Activated naive CD8-positive, alpha-beta T cell (primary cell): ENCODE measurements around the gene MMAB.

Experiments
- H3K27ac Mint-ChIP-seq: one replicate; pipeline ENCODE4 v1.8.0; 2021; ENCODE audit warnings: mixed read lengths
- H3K27me3 Mint-ChIP-seq: one replicate; pipeline ENCODE4 v1.8.0; 2021; ENCODE audit warnings: mixed read lengths
- H3K36me3 Mint-ChIP-seq: one replicate; pipeline ENCODE4 v1.8.0; 2021; ENCODE audit warnings: mixed read lengths
- H3K4me1 Mint-ChIP-seq: one replicate; pipeline ENCODE4 v1.8.0; 2021; ENCODE audit warnings: low read depth, mixed read lengths
- H3K4me3 Mint-ChIP-seq: one replicate; pipeline ENCODE4 v1.8.0; 2021; ENCODE audit warnings: mild to moderate bottlenecking, mixed read lengths
- H3K9me3 Mint-ChIP-seq: one replicate; pipeline ENCODE4 v1.8.0; 2021; ENCODE audit warnings: low read depth, mixed read lengths

The MMAB gene

DNA sequence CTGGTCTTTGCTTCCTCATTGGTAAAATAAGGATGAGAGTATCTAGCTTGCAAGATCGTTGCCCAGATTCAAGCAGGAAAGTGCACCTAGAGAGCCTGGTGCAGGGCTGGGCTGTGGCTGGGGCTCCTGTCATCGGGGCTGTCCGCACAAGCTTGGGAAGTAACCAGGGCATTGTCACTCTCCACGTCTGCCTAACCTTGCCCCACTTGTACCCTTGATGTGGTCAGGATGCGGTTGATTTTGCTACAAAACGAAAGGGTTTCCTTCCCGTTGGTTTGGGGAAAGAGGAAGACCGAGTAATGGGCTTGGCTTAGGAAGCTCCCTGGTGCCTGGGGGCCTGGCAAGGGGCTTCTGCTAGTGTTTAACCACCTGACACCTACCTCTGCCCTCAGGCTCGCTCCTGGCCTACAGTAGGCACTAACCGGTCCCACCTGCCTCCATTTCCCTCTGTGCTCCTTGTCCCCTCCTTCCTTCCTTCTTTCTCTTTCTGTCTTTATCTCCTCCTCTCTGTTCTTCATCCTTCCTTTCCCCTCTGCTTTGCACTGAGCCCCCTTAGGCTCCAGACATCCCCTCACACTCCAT is 22.1 kb upstream of the MMAB start:
- H3K27ac Mint-ChIP-seq, result no peak overlapping the region
- no peak overlapping the region for H3K4me3 Mint-ChIP-seq
- H3K36me3 Mint-ChIP-seq, result peaks cover 2% of the 10 kb centered on the region

DNA sequence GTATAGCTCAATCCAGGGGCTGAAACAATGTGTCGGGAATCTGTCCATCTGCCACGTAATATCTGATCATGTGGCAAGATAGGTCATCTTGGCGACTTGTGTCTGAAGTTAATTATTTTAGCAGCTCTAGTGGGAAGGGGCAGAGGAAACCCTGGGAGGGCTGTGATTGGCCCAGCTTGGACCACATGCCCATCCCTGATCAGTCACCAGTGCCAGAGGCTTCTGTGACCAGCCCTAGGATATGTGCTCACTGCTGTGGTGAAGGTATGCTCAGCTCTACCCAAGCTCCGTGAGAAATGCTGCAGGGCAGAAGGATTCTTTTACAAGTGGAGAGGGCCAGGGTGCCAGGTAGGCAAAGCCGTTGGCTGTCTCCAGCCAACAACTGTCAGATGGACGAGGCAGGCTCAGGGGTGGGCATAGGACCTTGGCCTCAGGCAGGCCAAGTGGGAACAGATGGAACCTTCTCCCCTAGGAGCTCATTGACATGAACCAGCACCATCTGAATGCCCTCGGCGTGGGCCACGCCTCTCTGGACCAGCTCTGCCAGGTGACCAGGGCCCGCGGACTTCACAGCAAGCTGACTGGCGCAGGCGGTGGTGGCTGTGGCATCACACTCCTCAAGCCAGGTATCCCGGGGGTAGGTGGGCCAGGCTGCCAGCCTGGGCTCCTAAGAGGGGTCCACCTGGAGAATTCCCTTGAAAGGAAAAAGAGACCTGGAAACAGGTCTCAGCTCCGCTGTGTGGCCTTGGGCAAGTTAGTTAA is 21.4 kb upstream of the MMAB start:
- H3K36me3 Mint-ChIP-seq, result peaks cover 2% of the 10 kb centered on the region
- H3K9me3 Mint-ChIP-seq, result no peaks in the 10 kb centered on the region
- H3K27me3 Mint-ChIP-seq, result no peaks in the 10 kb centered on the region
- H3K4me1 Mint-ChIP-seq, result peaks cover 23% of the 10 kb centered on the region
- H3K27ac Mint-ChIP-seq, result no peak overlapping the region
- no peak overlapping the region for H3K4me3 Mint-ChIP-seq

More for the DNA sequence above, 22.1 kb upstream of the MMAB start:
- Mint-ChIP-seq H3K9me3 (no peaks in the 10 kb centered on the region), H3K4me1 (peaks cover 23% of the 10 kb centered on the region), H3K27me3 (no peaks in the 10 kb centered on the region)

GRCh38 chr12:109592905-109593272 is 19.6 kb upstream of the MMAB start:
- Mint-ChIP-seq H3K27me3 (no peaks in the 10 kb centered on the region), H3K4me1 (peaks cover 23% of the 10 kb centered on the region), H3K27ac (no peak overlapping the region), H3K36me3 (peaks cover 2% of the 10 kb centered on the region), H3K9me3 (no peaks in the 10 kb centered on the region), H3K4me3 (no peak overlapping the region)

DNA sequence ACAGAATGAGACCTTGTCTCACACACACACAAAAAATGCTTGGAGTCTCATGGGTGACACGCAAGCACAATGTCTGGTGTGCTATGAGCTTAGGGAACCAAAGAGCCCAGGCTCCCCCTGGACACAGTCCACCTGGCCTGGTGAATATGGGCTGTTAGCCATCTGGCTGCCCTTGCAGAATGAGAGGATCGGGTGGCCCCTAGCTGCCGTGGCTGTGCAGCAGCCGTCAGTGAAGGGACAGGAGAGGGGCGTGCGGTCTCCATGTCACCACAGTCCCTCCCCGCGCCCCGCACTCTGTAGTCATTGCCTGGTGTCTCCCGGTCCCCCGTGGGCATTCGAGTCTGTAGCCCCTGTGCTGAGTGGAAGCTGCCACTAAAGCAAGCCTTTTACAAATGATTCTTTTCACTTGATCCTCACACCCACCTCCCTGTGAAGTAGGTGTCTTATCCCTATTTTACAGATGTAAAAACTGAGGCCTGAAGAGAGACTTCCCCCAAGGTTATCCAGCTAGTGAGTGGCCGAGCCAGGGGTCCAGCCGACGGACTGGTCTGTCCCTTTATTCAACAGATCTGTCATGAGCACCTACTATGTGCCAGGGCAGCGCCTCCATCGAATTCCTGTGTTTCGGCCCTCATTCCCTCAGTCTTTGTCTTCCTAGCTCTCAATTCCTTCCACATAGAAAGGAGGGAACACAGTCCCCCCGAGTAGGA is 19.0 kb upstream of the MMAB start:
- Mint-ChIP-seq H3K9me3 (no peaks in the 10 kb centered on the region), H3K27me3 (no peaks in the 10 kb centered on the region), H3K4me1 (peaks cover 20% of the 10 kb centered on the region), H3K36me3 (peaks cover 2% of the 10 kb centered on the region), H3K27ac (no peak overlapping the region), H3K4me3 (no peak overlapping the region)

- H3K27ac Mint-ChIP-seq, result no peak overlapping the region
- H3K4me1 Mint-ChIP-seq, result peaks cover 17% of the 10 kb centered on the region
Measured at GRCh38 chr12:109591041-109591440, 17.7 kb upstream of the MMAB start.

DNA sequence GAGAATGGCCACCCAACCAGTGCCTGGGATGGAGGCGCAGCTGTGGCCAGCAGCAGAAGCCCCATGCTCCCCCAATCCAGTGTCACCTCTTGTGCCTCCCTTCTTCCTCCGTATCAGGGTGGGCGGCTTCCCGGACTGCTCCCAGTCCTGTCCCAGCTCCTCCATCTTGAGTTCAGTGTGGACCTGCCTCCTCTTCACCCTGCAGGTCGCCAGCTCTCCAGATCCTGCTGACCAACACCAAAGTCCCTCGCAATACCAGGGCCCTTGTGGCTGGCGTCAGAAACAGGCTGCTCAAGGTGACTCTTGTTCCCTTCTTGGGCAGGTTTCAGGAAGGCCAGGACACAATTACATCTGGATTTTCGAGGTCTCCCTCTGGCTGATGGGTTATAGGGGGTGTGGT is 17.3 kb upstream of the MMAB start:
- peaks cover 13% of the 10 kb centered on the region for H3K4me1 Mint-ChIP-seq
- no peak overlapping the region for H3K27ac Mint-ChIP-seq
- no peaks in the 10 kb centered on the region for H3K9me3 Mint-ChIP-seq
- H3K4me3 Mint-ChIP-seq, result no peak overlapping the region
- no peaks in the 10 kb centered on the region for H3K27me3 Mint-ChIP-seq
- peaks cover 2% of the 10 kb centered on the region for H3K36me3 Mint-ChIP-seq

More at GRCh38 chr12:109591041-109591440, 17.7 kb upstream of the MMAB start:
- Mint-ChIP-seq H3K27me3 (no peaks in the 10 kb centered on the region), H3K4me3 (no peak overlapping the region), H3K9me3 (no peaks in the 10 kb centered on the region), H3K36me3 (peaks cover 2% of the 10 kb centered on the region)

DNA sequence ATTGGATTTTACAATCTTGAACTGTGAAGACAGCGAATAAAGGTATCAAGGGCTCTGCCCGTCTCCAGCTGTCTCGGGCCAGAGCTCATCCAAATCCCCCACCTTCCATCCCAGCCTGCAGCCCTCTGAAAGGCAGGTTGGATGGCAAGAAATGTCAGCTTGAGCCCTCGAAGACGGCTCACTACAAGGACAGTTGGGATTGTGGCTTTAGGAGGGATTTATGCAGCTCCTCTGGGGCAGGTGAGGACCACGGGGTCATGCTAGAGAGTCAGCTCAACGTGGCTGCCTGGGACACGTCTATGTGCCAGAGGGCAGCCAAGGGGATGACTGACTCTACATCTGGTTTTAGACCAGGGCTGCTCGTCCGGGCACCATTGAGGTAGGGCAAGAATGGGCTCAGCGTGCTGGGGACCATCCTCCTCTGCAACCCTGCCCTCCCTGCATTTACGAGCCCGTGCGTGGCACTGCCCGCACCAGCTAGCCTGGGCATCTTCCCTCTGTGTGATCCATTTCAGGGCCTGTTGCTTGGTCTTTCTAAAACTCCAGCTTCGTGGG is 16.5 kb upstream of the MMAB start:
- peaks cover 6% of the 10 kb centered on the region for H3K4me1 Mint-ChIP-seq
- H3K36me3 Mint-ChIP-seq, result peaks cover 2% of the 10 kb centered on the region
- H3K27me3 Mint-ChIP-seq, result no peaks in the 10 kb centered on the region
- no peak overlapping the region for H3K27ac Mint-ChIP-seq
- H3K4me3 Mint-ChIP-seq, result no peak overlapping the region
- H3K9me3 Mint-ChIP-seq, result no peaks in the 10 kb centered on the region

DNA sequence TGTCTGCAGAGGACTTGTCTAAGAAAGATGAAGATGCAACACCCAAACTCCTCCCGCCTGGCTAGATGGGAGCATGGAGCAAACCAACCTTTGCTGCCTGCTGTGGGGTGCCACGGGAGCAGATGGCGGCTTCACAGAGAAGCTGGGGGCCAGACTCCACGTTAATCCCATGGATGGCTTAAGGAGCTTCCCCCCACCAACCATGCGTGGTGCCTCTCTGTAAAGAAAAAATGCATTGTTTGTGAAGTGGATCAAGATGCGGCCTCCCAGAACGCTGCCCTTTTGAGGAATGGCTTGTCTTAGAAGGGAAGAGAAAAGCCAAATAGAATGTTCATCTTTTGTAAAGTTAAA is 15.9 kb upstream of the MMAB start:
- no peak overlapping the region for H3K27ac Mint-ChIP-seq
- H3K4me3 Mint-ChIP-seq, result no peak overlapping the region
- H3K9me3 Mint-ChIP-seq, result no peaks in the 10 kb centered on the region
- H3K36me3 Mint-ChIP-seq, result peaks cover 2% of the 10 kb centered on the region
- peaks cover under 1% of the 10 kb centered on the region for H3K4me1 Mint-ChIP-seq
- no peaks in the 10 kb centered on the region for H3K27me3 Mint-ChIP-seq

- Mint-ChIP-seq H3K27ac (no peak overlapping the region), H3K36me3 (peaks cover 7% of the 10 kb centered on the region), H3K27me3 (no peaks in the 10 kb centered on the region), H3K4me3 (no peak overlapping the region), H3K4me1 (no peaks in the 10 kb centered on the region), H3K9me3 (no peaks in the 10 kb centered on the region)
Measured at GRCh38 chr12:109588461-109589239, 15.3 kb upstream of the MMAB start.

GRCh38 chr12:109587921-109588320 is 14.6 kb upstream of the MMAB start:
- H3K4me1 Mint-ChIP-seq, result no peaks in the 10 kb centered on the region
- H3K27me3 Mint-ChIP-seq, result no peaks in the 10 kb centered on the region
- H3K4me3 Mint-ChIP-seq, result no peak overlapping the region
- H3K9me3 Mint-ChIP-seq, result no peaks in the 10 kb centered on the region
- H3K36me3 Mint-ChIP-seq, result peaks cover 8% of the 10 kb centered on the region
- no peak overlapping the region for H3K27ac Mint-ChIP-seq

GRCh38 chr12:109586385-109587296 is 13.3 kb upstream of the MMAB start:
- Mint-ChIP-seq H3K27ac (no peak overlapping the region), H3K9me3 (no peaks in the 10 kb centered on the region), H3K36me3 (peaks cover 6% of the 10 kb centered on the region), H3K4me1 (no peaks in the 10 kb centered on the region), H3K27me3 (no peaks in the 10 kb centered on the region), H3K4me3 (no peak overlapping the region)

GRCh38 chr12:109583733-109584132 is 10.4 kb upstream of the MMAB start:
- H3K27ac Mint-ChIP-seq, result no peak overlapping the region
- no peaks in the 10 kb centered on the region for H3K9me3 Mint-ChIP-seq
- peaks cover 10% of the 10 kb centered on the region for H3K36me3 Mint-ChIP-seq
- no peaks in the 10 kb centered on the region for H3K27me3 Mint-ChIP-seq
- H3K4me1 Mint-ChIP-seq, result no peaks in the 10 kb centered on the region
- no peak overlapping the region for H3K4me3 Mint-ChIP-seq

GRCh38 chr12:109582636-109583035 is 9.3 kb upstream of the MMAB start:
- Mint-ChIP-seq H3K4me3 (no peak overlapping the region), H3K36me3 (peaks cover 10% of the 10 kb centered on the region), H3K9me3 (no peaks in the 10 kb centered on the region), H3K27me3 (no peaks in the 10 kb centered on the region), H3K4me1 (no peaks in the 10 kb centered on the region), H3K27ac (no peak overlapping the region)

DNA sequence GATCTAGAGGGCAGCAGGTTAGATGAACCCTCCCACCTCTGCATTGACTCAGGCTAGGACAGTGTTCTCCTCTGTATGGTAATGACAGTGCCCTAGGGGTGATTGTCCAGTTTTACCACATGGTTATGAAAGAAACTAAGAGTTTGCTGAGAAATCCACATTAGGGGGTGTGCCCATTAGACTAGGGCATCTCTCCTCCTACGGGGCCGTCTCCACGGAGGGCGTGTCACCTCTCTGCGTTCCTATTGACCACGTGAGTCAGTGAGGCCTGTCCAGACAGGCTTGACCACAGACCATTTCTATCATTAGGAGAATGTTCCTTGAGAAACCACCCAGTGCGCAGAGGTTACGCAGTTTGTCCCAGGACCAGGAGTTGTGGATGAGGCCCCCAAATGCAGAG is 8.6 kb upstream of the MMAB start:
- Mint-ChIP-seq H3K27ac (no peak overlapping the region), H3K27me3 (no peaks in the 10 kb centered on the region), H3K4me3 (no peak overlapping the region), H3K9me3 (no peaks in the 10 kb centered on the region), H3K4me1 (no peaks in the 10 kb centered on the region), H3K36me3 (peaks cover 10% of the 10 kb centered on the region)
